LHCN-M2 (cell line): ENCODE measurements around the gene PCDH9. TPM values are rescaled to one million over a fixed set of nuclear protein-coding genes. Genes with fewer than 3 reads are reported as not detected.

Experiments used
- DNase-seq: peaks from one replicate; pipeline ENCODE4 v3.0.0-alpha.2; 2012; ENCODE audit warnings: low read depth
- total RNA-seq: library from RNA; depleted of rRNA; stranded (reverse); fragments of >200 nt; gene quantifications from 2 replicates; pipeline ENCODE4 v1.2.3, GENCODE V29; 2014

The PCDH9 gene
- total RNA-seq, 1 experiment from 2014 or later, result 90.6 TPM

GRCh38 chr13:66974889-66975288, 255.2 kb downstream of the PCDH9 start:
- DNase-seq, result no peak

DNA sequence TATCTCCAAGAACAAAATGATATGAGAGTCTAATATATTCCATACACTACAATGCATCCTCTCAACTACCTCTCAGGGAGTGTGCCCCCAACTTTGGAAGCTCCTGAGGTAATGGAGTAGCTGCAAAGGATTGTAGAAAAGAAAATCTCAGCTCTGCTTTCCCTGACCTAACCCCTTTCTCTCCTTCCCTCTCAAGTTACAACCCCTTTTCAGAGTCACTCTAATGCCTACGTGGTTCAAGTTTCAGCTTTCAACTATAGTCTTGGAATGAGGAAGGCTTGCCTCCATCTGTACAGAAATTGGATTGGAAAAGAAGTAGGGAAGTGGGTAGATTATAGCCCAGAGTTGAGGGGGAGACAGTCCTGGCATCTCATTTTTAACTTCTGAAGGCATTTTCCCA, 256.0 kb downstream of the PCDH9 start:
- no peak for DNase-seq

- no peak for DNase-seq
Observed at GRCh38 chr13:66972659-66973058, 257.5 kb downstream of the PCDH9 start.

GRCh38 chr13:66971004-66971403, 259.1 kb downstream of the PCDH9 start:
- DNase-seq, result no peak

GRCh38 chr13:66969291-66969690, 260.8 kb downstream of the PCDH9 start:
- no peak for DNase-seq

- no peak for DNase-seq
Observed at GRCh38 chr13:66967811-66968597, 262.1 kb downstream of the PCDH9 start.

DNA sequence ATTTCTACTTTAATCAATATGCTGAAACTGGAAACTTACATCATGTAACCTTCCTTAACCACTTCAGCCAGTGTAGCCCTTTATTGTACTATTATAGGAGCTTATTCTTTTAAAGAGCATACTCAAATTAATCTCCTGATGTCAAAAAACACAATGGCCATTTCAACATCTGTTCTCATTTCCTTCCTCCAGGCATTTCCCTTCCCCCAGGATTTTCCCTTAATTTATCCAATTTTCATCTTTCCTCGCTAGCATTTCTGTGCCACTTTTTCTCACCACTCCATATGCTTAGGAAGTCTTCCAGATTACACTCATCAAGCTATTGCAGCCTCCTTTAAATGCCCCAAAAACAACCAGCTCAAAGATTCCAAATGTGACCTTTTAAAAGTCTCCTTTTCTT, 265.0 kb downstream of the PCDH9 start:
- DNase-seq, result no peak

- no peak for DNase-seq
Observed at GRCh38 chr13:66962953-66963352, 267.2 kb downstream of the PCDH9 start.

DNA sequence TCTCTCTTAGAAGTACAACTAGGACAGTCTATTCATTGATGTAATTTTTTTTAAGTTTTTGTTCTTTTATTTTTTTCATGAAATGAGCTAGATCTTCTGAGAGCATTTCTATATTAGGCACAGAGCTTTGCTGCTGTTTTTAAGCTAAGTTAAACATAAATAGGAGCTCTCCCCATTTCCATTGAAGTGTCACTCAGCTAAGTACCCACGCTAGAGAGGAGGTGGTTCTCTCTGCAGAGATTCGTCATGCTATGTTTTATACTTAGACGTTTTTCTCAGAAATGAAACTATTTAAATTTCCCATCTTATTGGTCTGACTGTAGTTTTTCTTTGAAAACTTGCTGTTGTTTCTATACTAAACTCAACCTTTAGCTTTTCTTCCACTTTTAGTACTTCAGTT, 271.5 kb downstream of the PCDH9 start:
- DNase-seq, result no peak

- no peak for DNase-seq
Observed at GRCh38 chr13:66952507-66952906, 277.6 kb downstream of the PCDH9 start.

GRCh38 chr13:66951426-66951825, 278.7 kb downstream of the PCDH9 start:
- DNase-seq, result no peak

- no peak for DNase-seq
Observed at GRCh38 chr13:66950666-66951065, 279.5 kb downstream of the PCDH9 start.

DNA sequence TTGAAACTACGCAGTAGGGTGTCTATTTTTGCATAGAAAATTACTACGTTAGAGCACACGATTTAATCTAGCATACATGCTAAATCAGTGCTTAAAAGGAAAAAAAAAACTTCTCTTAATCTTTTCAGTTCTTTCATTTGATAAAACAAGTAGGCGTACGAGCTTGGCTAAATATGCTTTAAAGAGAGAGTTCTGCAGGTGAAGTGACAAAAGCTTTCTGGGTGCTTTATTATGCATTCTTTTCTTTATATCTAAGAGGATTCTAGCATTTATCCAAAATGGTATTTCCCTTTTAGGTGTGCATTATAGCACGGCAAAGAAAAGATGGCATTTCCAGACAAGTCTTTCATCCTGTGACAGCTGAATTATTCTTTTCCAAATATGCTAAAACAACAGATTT, 281.2 kb downstream of the PCDH9 start:
- DNase-seq, result no peak

DNA sequence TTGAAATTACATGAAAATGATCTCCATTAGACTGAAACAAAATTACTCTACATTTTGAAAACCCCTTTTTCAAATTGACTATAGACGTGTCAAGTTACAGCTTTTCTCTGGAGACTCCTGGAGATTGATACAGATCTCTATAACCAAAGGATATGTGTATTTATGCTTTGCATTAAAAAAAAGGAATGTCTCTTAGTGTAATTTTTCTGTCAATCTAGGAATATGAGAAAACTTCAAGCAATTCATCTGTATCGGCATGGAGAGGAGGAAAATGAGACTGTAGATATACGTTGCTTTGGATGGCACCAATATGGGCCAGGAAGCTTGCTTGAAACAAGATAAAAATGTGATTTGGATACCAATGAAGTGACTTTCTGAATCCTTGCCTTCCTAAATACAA, 286.6 kb downstream of the PCDH9 start:
- no peak for DNase-seq

DNA sequence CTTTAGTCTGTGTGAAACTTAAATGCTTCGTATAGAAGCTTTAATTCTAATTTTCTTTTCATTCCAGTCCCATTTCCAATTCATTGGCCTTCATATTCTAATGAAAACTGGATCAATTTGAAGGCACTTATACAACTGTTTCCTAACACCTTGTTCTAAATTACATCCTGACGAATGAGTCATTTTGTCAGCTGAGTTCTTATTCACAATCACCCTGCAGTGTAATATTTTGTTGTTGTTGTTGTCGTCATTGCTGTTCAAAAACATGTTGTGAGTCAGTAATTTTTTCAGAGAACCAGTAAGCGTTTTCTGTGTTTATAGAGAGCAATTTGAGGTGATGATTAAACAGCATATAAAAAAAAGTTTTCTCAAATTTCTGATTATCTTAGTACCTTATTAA, 290.0 kb downstream of the PCDH9 start:
- peak; percentile 64 for DNase-seq

GRCh38 chr13:66937423-66937822, 292.7 kb downstream of the PCDH9 start:
- DNase-seq, result no peak

- DNase-seq, result peak; percentile 95
Observed at GRCh38 chr13:66933994-66934393, 296.1 kb downstream of the PCDH9 start.

- DNase-seq, result no peak
Observed at GRCh38 chr13:66933527-66933926, 296.6 kb downstream of the PCDH9 start.

- DNase-seq, result no peak
Observed at GRCh38 chr13:66927562-66927961, 302.6 kb downstream of the PCDH9 start.

- DNase-seq, result peak; percentile 37
Observed at GRCh38 chr13:66926851-66927524, 303.1 kb downstream of the PCDH9 start.

DNA sequence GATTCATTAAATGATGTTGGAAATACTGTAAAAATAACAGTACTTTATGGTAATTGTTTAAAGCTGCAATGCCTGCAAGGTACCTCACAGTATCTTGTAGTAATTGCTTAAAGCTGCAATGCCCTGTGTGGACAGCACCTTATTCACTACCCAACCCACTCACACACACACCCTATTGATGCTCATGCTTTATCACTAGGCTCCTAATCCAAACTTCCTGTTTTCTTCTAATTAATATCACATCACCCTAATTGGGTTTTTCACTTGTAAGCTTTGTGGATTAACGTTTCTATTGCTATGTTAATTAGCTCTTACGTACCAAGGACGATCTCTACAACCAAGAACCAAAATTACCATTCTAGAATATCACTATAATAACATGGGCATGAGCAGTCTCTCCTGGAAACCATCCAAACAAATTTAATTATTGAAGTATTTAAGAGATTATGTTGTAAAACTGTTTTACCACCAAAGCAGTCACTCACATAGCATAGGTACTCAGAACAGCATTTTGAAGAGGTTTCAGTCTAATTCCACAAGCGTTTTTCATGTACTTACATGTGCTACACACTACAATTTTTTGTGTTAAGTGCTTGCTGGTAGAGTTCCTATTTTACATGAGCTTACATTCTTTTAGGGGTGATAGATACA, 303.8 kb downstream of the PCDH9 start:
- DNase-seq, result no peak

DNA sequence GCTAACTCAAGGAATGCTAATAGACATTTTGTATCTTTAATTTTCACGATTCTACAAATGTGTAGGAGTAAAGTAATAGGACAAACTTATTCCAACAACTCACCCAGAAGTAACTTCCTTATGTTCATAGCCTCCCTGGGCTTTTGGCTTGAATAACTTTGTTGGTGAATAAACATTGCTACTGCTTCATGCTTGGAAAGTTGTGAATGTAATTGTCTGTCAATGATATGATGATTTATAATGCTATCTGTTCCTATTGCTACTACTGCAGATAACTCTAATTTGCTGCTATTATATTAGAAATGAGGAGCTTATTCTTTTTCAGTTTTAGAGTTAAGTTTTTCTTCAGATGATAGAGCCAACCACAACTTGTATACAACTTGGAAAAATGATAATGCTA, 307.7 kb downstream of the PCDH9 start:
- no peak for DNase-seq

DNA sequence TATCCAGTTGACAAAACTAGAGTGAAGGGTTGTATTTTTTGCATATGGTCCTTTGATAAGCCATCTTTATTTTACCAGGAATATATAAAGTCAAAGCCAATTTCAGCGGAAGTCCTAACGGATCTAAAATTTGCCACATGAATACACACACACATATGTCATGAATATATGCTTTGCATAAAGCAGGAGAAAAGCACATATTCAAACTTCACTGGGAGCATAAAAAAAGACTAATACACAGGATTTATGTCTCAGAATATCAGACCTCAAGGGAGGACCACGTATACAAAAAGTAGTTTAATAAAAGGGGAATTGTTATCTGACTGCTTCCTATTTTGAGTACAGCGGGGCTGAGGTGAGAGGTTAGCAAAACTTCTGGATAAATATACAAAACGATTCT, 308.7 kb downstream of the PCDH9 start:
- DNase-seq, result no peak
